ENCODE data around the gene STXBP1. TPM values are rescaled to one million over a fixed set of nuclear protein-coding genes. Genes with fewer than 3 reads are reported as not detected.

The STXBP1 gene
- total and polyA plus RNA-seq, 2 of the 8 experiments (the other 6 are each of a cell fraction or from before 2014, with no cell fraction given) = 11.5 to 60.9 TPM

- H2BK120ac ChIP-seq (replicated peaks; ENCODE audit: low read depth, low read length) = no peak overlapping the region
- no peaks in the 10 kb centered on the region for H4K20me1 ChIP-seq (replicated peaks in 1 of 2; ENCODE audit: control insufficient read depth in 1 of 2, insufficient read depth in 2 of 2, low read length in 2 of 2)
- no peak overlapping the region; a peak in 1 of 7 replicates for H3K9ac ChIP-seq (replicated peaks in 1 of 4; ENCODE audit: extremely low read depth in 1 of 4, low read depth in 3 of 4, low read length in 3 of 4)
- H2BK20ac ChIP-seq (ENCODE audit: low read length) = 0 out of 2 replicates have a peak overlapping the region, but pooled peaks have one; percentile 67
- no peak overlapping the region for H3K56ac ChIP-seq (replicated peaks; ENCODE audit: insufficient read length, low read depth, low read length)
- H3K79me1 ChIP-seq (ENCODE audit: low read depth, low read length) = 0 out of 2 replicates have a peak, but pooled peaks cover 2% of the 10 kb centered on the region
- H4K91ac ChIP-seq (replicated peaks; ENCODE audit: insufficient read length, low read length) = peak overlapping the region; percentile 22
- FAIRE-seq = no peak
- H3K23me2 ChIP-seq (ENCODE audit: low read depth, low read length) = no peaks in the 10 kb centered on the region
- CTCF ChIA-PET (ENCODE audit: partially characterized antibody) = interaction anchor here (0.5 to 2.0 kb wide), 8 partner anchors 8 to 580 kb away, joined by 3 to 6 read pairs (median 3); partner anchors contain the start of gene TOR2A
- no peak overlapping the region for H2AFZ ChIP-seq (ENCODE audit: low read length)
- H4K5ac ChIP-seq (ENCODE audit: insufficient read length, low read depth, low read length) = no peak overlapping the region
- H4K8ac ChIP-seq (ENCODE audit: extremely low read depth, insufficient read depth, low read length) = no peak overlapping the region
- H3K14ac ChIP-seq (ENCODE audit: insufficient read length) = no peak overlapping the region
- H2BK12ac ChIP-seq (ENCODE audit: low read depth, low read length) = no peak overlapping the region
- no peak overlapping the region; the same call in 1 of the 2 replicates for H2AK5ac ChIP-seq (ENCODE audit: low read depth, low read length)
- no peaks in the 10 kb centered on the region for H3K27me3 ChIP-seq (replicated peaks in 1 of 4; ENCODE audit: control insufficient read depth in 3 of 4, extremely low read depth in 1 of 4, insufficient read depth in 3 of 4, low read length in 3 of 4)
- H3K36me3 ChIP-seq (ENCODE audit: control insufficient read depth in 2 of 4, insufficient read depth in 4 of 4, low read length in 3 of 4) = no peaks in the 10 kb centered on the region
- 0 out of 4 replicates have a peak overlapping the region, but pooled peaks of 1 of the 2 experiments have one; percentile 15 for H3K4me2 ChIP-seq (ENCODE audit: insufficient read depth in 1 of 2, low read depth in 2 of 2, low read length in 2 of 2)
- peaks cover 0 to 9% of the 10 kb centered on the region in 2 experiments; a peak in 1 of 4 replicates for H3K79me2 ChIP-seq (ENCODE audit: control insufficient read depth in 1 of 2, insufficient read depth in 2 of 2, low read length in 2 of 2)
- no peak overlapping the region for H3K18ac ChIP-seq (ENCODE audit: extremely low read depth, low read length)
- H2BK5ac ChIP-seq (ENCODE audit: low read depth, low read length) = peak overlapping the region; percentile 48
- no peaks in the 10 kb centered on the region for H3K9me3 ChIP-seq (ENCODE audit: insufficient read depth in 2 of 2, low read depth in 1 of 2, low read length in 1 of 2)
- POLR2A ChIA-PET (ENCODE audit: partially characterized antibody) = interaction anchor here (0.6 to 2.1 kb wide), 3 partner anchors 12 to 164 kb away, joined by 3 to 6 read pairs (median 3); no protein-coding TSS in a partner anchor
- 82% methylated on average over 9 of the region's 9 CpGs; no CpG with 5 or more reads in 1 of the 2 experiments for WGBS, 2 experiments (ENCODE audit: extremely low coverage in 1 of 2, insufficient coverage in 1 of 2, insufficient read length in 1 of 2, insufficient replicate concordance in 2 of 2, low coverage in 1 of 2, low lambda C conversion rate in 2 of 2, missing lambda C conversion rate in 1 of 2)
- H3K23ac ChIP-seq (ENCODE audit: insufficient read length) = no peak overlapping the region
- no peak overlapping the region for H3K4ac ChIP-seq (replicated peaks; ENCODE audit: insufficient read length, low read depth, low read length)
- H3K4me3 ChIP-seq (ENCODE audit: extremely low read depth in 1 of 4, insufficient read depth in 2 of 4, low read depth in 3 of 4, low read length in 4 of 4) = no peak overlapping the region
- H2BK15ac ChIP-seq (ENCODE audit: low read length) = peak overlapping the region; percentile 46; the same call in 1 of the 2 replicates
- no peak overlapping the region for H3K27ac ChIP-seq (ENCODE audit: low read depth, low read length)
- no peak for DNase-seq (ENCODE audit: low read depth in 1 of 2, low spot score in 2 of 2)
- peaks cover 6 to 16% (median 14%) of the 10 kb centered on the region in 4 experiments for H3K4me1 ChIP-seq (replicated peaks in 1 of 4; ENCODE audit: control insufficient read depth in 3 of 4, insufficient read depth in 4 of 4, low read length in 3 of 4)
- TF ChIP-seq SP1 (IDR thresholded peaks at IDR 0.05; ENCODE audit: low read depth, low read length) (no peak), E2F6 (IDR thresholded peaks at IDR 0.05) (no peak), HDAC2 (IDR thresholded peaks at IDR 0.05; ENCODE audit: borderline replicate concordance in 1 of 2, low read depth in 2 of 2, low read length in 2 of 2) (no peak), TCF12 (IDR thresholded peaks at IDR 0.05; ENCODE audit: low read depth, low read length) (no peak), CHD1 (IDR thresholded peaks at IDR 0.05; ENCODE audit: low read depth, low read length) (no peak), POU5F1 (IDR thresholded peaks at IDR 0.05; ENCODE audit: low read depth, low read length) (no peak), EZH2 (IDR thresholded peaks at IDR 0.05; ENCODE audit: low read depth, low read length, severe bottlenecking) (no peak), CHD2 (IDR thresholded peaks at IDR 0.05; ENCODE audit: low read length) (no peak), FOSL1 (IDR thresholded peaks at IDR 0.05; ENCODE audit: insufficient read depth, low read depth, low read length) (no peak), NANOG (IDR thresholded peaks at IDR 0.05; ENCODE audit: insufficient read depth, low read depth, low read length, poor library complexity, severe bottlenecking) (no peak)
These were observed 16.8 kb downstream of the STXBP1 start for GRCh38 chr9:127628758-127629467.
